Ovary (tissue), 9 donors: ENCODE measurements around the gene SEC24D. TPM values are rescaled to one million over a fixed set of nuclear protein-coding genes. Genes with fewer than 3 reads are reported as not detected.

ENCODE experiments used
- DNase-seq, 5 donors: peaks; one replicate each; pipeline ENCODE4 v3.0.0-alpha.2; 2019 to 2020
- H3K27ac ChIP-seq, 2 donors: fragments of 200-600 bp; one replicate each; pipeline versions ENCODE4 v1.5.1 to v1.8.0; 2019 to 2022
- H3K27me3 ChIP-seq: fragments of 200-600 bp; one replicate; pipeline ENCODE4 v1.8.0; 2022
- H3K36me3 ChIP-seq: fragments of 200-600 bp; sonication (generic); one replicate; pipeline ENCODE4 v1.5.1; 2019
- H3K4me1 ChIP-seq: one replicate; pipeline ENCODE4 v1.8.1; 2013; ENCODE audit warnings: mild to moderate bottlenecking, moderate library complexity; ENCODE audit not compliant: insufficient read depth
- H3K4me3 ChIP-seq: fragments of 200-600 bp; sonication (generic); one replicate; pipeline ENCODE4 v1.5.1; 2017
- H3K9me3 ChIP-seq, 2 donors: fragments of 200-600 bp in 1 of 2; sonication (generic) in 1 of 2; one replicate each; pipeline versions ENCODE4 v1.5.1 to v1.8.1; 2013 to 2019; ENCODE audit warnings: mild to moderate bottlenecking in 1 of 2, moderate library complexity in 1 of 2
- CTCF ChIP-seq, 3 donors: fragments of 450-650 bp in 2 of 3; fragments of 200-600 bp in 1 of 3; IDR thresholded peaks; one replicate each; pipeline versions ENCODE4 v1.5.1 to v1.8.0; 2016 to 2022; ENCODE audit warnings: antibody characterized with exemption in 3 of 3, mild to moderate bottlenecking in 1 of 3
- EP300 ChIP-seq: sonication (generic); formaldehyde crosslinking; IDR thresholded peaks from one replicate; pipeline ENCODE4 v1.6.1; 2017; ENCODE audit warnings: antibody characterized with exemption
- POLR2A ChIP-seq: fragments of 450-650 bp; IDR thresholded peaks from one replicate; pipeline ENCODE4 v1.6.1; 2017; ENCODE audit warnings: antibody characterized with exemption, mild to moderate bottlenecking, moderate library complexity
- WGBS, 3 donors: extraction: QIAGEN DNeasy Blood & Tissue Kit in 1 of 3; methylation state at CpG; one replicate each; pipeline versions ENCODE4 v1.1.5 to v1.1.7; 2013 to 2017; 5-methylcytosine and 5-hydroxymethylcytosine counted together
- intact Hi-C, 4 donors: fragments of 100-400 bp; cut with DNase I; formaldehyde crosslinking; loops; one replicate each; pipeline versions ENCODE4 v1.11.0 to v1.15.1; 2022 to 2023
- polyA plus RNA-seq, 2 donors: library from polyadenylated mRNA; stranded (reverse); fragments of 200-250 nt in 1 of 2; fragments of 350-450 nt in 1 of 2; fragmentation: Illumina TruSeq in 1 of 2; extraction: RNeasy Lipid Tissue Mini Kit (QIAGEN cat#74804) in 1 of 2; gene quantifications; one replicate each; pipeline ENCODE4 v1.2.3, GENCODE V29; 2013 to 2014
- total RNA-seq, 7 donors: library from RNA; depleted of rRNA in 2 of 7; stranded (reverse); fragments of >200 nt in 2 of 7; fragmentation: NEBNext Ultra II Directional in 3 of 7; extraction: Animal tissue kit (Norgen Biotek cat#: 25700) in 3 of 7; gene quantifications; one replicate each; pipeline versions ENCODE4 v1.1.0 to v1.2.4, GENCODE V29; 2016 to 2023
- donor health status: DM: no; HTN: no; CAD: no; lungs with moderate emphysema.
- donor health status: DM: no; HTN: no; CAD: no.
- donor health status: Bipolar disorder and iron deficiency.
- donor health status: DM: yes; HTN: yes; CAD: no.
- donor health status: DM: no; HTN: no; CAD: no.
- donor health status: DM: yes; HTN: yes; CAD: no.

SEC24D gene
- total and polyA plus RNA-seq, 9 donors = 15.4 to 53.0 (median 39.0) TPM

DNA sequence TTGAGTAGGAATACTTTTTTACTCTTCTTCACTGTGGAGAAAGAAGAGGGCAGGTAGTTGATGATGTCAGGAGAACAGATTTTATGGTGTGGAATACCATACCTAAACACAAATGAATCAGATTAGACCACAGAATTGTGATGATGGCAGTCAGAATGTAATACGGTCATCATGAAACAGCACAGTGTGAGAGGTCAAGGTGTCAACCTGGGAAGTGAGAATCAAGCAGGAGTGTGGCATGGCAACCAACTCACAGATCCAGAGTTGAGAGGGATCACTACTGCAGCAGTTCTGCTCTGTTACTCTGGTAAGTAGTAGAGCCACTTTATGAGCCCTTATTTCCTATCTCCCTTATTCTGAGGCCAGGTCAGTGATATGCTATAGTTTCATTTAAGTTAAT is 123.1 kb downstream of the SEC24D start:
- Histone ChIP-seq H3K4me3 (no peak overlapping the region), H3K27me3 (no peaks in the 10 kb centered on the region), H3K4me1 (no peaks in the 10 kb centered on the region), H3K36me3 (no peaks in the 10 kb centered on the region), H3K9me3 (no peaks in the 10 kb centered on the region), H3K27ac (no peak overlapping the region)
- TF ChIP-seq POLR2A (no peak), CTCF (IDR thresholded peaks at IDR 0.05) (no peak), EP300 (no peak)
- 79 to 91% (median 80%) methylated on average over 1 of the region's 1 CpG for WGBS, 3 donors
- no peak for DNase-seq
- intact Hi-C loops = no loop called here

- 76 to 85% (median 84%) methylated on average over 2 of the region's 2 CpGs for WGBS, 3 donors
- no peaks in the 10 kb centered on the region for H3K36me3 ChIP-seq
- DNase-seq = no peak
Measured at GRCh38 chr4:118711052-118711451, 124.9 kb downstream of the SEC24D start.

DNA sequence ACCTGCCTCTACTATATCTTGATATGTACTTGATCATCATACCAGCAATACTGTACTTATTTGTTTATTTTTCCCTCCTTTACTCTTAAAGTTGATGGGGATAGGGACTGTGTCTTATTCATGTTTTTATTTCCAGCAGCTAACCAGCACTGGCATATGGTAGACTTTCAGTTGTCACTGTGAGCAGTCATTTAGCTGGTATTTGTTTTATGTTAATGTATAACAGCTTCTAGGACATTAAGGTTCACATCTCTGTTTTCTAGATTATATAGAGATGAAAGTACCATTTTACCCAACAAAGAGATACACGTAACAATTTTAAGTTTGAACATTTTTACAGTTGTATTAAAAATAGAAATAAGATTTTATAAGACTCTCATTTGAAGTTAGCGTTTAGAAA is 132.8 kb downstream of the SEC24D start:
- H3K4me3 ChIP-seq = no peak overlapping the region
- TF ChIP-seq POLR2A = no peak
- no peak for TF ChIP-seq CTCF (IDR thresholded peaks at IDR 0.05)
- TF ChIP-seq EP300 = no peak
- no peaks in the 10 kb centered on the region for H3K9me3 ChIP-seq
- WGBS, 3 donors = 45 to 98% (median 50%) methylated on average over 2 of the region's 2 CpGs
- no peaks in the 10 kb centered on the region for H3K27me3 ChIP-seq
- intact Hi-C loops = no loop called here
- no peak overlapping the region for H3K27ac ChIP-seq
- no peaks in the 10 kb centered on the region for H3K36me3 ChIP-seq
- H3K4me1 ChIP-seq = no peaks in the 10 kb centered on the region
- no peak for DNase-seq

More at GRCh38 chr4:118711052-118711451, 124.9 kb downstream of the SEC24D start:
- Histone ChIP-seq H3K27me3 (no peaks in the 10 kb centered on the region), H3K27ac (no peak overlapping the region), H3K4me3 (no peak overlapping the region), H3K4me1 (no peaks in the 10 kb centered on the region), H3K9me3 (no peaks in the 10 kb centered on the region)
- no peak for TF ChIP-seq POLR2A
- no peak for TF ChIP-seq EP300
- no peak for TF ChIP-seq CTCF (IDR thresholded peaks at IDR 0.05)
- intact Hi-C loops = no loop called here

DNA sequence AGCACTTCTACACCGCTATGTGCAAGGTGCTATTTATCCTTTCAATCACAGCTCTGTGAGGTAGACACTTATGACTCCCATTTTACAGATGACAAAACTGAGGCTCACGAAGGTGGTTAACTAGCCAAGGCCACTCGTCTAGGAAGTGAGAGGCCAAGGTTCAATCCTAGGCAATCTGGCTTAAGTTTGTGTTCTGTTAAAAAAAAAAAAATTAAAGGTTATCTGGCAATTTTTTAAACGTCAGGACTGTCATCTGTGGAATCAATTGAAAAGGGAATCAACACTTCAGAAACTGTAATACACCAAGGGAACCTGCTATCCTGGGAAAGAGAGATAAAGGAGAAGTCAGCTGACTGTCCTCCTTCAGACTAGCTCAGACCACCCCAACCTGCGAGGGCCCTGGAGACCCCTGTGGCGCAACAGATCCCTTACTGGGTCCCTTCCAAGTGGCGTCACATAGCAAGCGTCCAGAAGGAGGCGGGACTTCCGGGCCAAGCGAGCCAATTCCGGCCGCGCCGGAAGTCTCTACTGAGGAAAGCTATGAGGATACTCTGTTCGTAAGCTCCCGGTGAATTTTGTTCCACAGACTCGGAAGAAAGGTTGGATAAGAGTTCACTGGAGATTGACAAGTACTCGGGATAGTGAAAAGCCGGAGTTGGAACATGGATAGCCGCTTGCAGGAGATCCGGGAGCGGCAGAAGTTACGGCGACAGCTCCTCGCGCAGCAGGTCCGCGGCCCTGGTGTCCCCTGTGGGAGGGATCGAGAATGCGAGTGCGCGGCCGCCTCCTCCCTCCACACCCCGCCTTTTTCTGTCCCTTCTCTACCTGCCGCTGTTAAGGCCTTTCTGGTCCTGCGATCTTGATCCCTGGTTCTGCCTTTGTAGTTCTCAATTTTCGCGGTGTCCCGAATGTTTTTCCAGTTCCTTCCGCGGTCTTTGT is 150.8 kb downstream of the SEC24D start, which contains the start of gene METTL14:
TSS of gene METTL14 (plus strand) at position 520 of the 939 bp plus-strand sequence. CDS start at position 663, 143 bp downstream.
- intact Hi-C loops = no loop called here
- no peaks in the 10 kb centered on the region for H3K9me3 ChIP-seq
- WGBS, 3 donors = 4 to 5% (median 4%) methylated on average over 42 of the region's 42 CpGs

More for the DNA sequence above, 150.8 kb downstream of the SEC24D start, which contains the start of gene METTL14:
- TF ChIP-seq CTCF (IDR thresholded peaks at IDR 0.05) = peak in 2 of 3 donors; percentile 31 to 42
- no peak for TF ChIP-seq EP300
- peak; percentile 71 for TF ChIP-seq POLR2A
- Histone ChIP-seq H3K4me1 (peaks cover 1% of the 10 kb centered on the region), H3K36me3 (no peaks in the 10 kb centered on the region), H3K27ac (peak within 1 kb of the TSS; percentile 21 to 74), H3K4me3 (peak within 1 kb of the TSS; percentile 64), H3K27me3 (no peaks in the 10 kb centered on the region)
- DNase-seq = peak; percentile 92 to 96 (median 94)
